ENCODE data around the gene TINCR.

TINCR gene

DNA sequence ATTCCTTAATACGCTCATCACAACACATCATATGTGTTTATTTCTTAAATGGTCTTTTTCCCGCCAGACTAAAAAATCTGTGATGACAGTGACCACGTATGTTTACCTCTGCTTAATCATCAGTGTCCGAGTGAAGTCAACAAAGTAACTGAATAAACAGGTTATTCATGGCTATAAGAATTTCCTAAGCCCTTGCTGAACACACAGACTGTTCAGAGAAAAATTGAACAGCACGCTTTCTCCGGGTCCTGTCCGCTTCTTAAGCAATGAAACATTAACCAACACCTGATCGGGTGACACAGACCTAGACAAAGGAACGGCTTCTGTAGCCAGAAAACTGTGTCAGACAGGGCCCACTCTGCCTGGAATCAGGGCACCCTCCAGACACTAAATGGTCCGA is 40.5 kb upstream of the TINCR start:
- POLR2A ChIA-PET: interaction anchor here (2.0 kb wide), 1 partner anchor 15 kb away, joined by 7 read pairs; the partner anchor contains the start of genes SAFB and SAFB2
- TF ChIP-seq, protein P1, sequence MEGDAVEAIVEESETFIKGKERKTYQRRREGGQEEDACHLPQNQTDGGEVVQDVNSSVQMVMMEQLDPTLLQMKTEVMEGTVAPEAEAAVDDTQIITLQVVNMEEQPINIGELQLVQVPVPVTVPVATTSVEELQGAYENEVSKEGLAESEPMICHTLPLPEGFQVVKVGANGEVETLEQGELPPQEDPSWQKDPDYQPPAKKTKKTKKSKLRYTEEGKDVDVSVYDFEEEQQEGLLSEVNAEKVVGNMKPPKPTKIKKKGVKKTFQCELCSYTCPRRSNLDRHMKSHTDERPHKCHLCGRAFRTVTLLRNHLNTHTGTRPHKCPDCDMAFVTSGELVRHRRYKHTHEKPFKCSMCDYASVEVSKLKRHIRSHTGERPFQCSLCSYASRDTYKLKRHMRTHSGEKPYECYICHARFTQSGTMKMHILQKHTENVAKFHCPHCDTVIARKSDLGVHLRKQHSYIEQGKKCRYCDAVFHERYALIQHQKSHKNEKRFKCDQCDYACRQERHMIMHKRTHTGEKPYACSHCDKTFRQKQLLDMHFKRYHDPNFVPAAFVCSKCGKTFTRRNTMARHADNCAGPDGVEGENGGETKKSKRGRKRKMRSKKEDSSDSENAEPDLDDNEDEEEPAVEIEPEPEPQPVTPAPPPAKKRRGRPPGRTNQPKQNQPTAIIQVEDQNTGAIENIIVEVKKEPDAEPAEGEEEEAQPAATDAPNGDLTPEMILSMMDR (IDR thresholded peaks at IDR 0.05; ENCODE audit: control extremely low read depth, extremely low read depth, low read depth, missing control alignments): no peak
- CTCF ChIA-PET: interaction anchor here (2.6 kb wide), 1 partner anchor 11 kb away, joined by 13 read pairs; no protein-coding TSS in a partner anchor
- DNase-seq (ENCODE audit: extremely low spot score): no peak

DNA sequence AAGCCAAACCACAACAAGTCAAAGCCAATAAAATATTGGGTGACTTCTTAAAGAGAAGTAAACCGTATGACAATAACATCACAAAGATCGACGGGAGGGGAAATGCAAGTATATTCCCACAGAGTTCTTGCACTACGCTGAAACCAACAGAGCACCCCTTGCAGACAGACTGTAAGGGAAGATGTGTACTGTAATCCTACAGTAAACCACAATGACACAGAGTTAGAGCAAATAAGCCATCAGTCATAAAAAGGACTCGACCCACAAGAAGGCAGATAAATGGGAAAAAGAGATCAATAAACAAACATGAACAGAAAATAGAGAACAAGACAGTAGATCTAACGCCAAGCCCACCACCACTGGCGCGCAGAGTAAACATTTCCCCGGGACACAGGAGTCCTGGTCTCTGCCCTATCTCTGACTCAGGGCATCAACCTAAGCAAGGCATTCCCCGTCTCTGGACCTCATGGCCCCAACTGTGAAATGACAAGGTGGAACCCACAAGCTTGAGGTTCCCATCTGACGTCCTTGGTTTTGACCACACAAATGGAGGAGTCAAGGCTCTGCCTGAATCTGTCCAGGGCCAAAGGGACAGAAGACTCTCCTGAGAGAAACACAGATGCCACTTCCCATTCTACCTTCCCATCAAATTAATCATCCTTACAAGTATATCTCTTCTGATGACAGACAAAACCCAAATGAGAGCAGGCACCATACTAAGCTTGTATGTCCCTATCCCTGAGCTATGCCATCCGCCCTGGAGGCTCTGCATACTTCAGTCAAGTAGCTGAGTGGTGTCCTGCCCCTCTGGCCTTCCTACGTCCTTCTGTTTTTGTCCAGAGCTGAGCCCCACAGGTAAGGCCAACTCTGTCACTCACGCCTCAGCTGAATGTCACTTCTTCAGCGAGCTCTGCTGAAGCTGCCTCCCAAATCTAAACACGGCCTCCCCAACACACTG is 39.8 kb upstream of the TINCR start:
- DNase-seq (ENCODE audit: extremely low spot score): no peak
- ChIA-PET CTCF (interaction anchor here (2.6 kb wide), 1 partner anchor 12 kb away, joined by 13 read pairs; no protein-coding TSS in a partner anchor), POLR2A (interaction anchor here (2.0 kb wide), 1 partner anchor 15 kb away, joined by 7 read pairs; the partner anchor contains the start of genes SAFB and SAFB2)
- TF ChIP-seq, protein P1 (IDR thresholded peaks at IDR 0.05; ENCODE audit: control extremely low read depth, extremely low read depth, low read depth, missing control alignments): no peak

DNA sequence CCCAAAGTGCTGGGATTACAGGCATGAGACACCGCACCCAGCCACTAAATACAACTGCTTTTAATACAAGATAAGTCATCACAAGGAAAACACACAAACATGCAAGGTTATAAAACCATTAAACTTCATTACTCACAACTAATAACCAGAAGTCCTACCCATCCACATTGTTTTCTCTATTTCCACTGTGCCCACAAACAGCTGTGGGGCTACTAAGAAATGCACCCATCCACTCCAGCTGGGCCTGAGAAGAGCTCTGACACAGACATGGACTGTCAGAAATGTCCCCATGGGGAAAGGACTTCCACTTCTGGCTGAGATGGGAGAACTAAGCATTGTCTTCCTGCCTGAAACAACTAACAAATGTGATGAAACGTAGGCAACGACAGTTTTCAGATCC is 37.6 kb upstream of the TINCR start:
- DNase-seq (ENCODE audit: extremely low spot score): no peak
- TF ChIP-seq, protein P1 (IDR thresholded peaks at IDR 0.05; ENCODE audit: control extremely low read depth, extremely low read depth, low read depth, missing control alignments): no peak
- ChIA-PET POLR2A (interaction anchor here (0.7 kb wide), 1 partner anchor 16 kb away, joined by 3 read pairs; no protein-coding TSS in a partner anchor), CTCF (interaction anchor here (1.4 to 1.5 kb wide), 3 partner anchors 12 to 16 kb away, joined by 3 to 4 read pairs (median 4); no protein-coding TSS in a partner anchor)

DNA sequence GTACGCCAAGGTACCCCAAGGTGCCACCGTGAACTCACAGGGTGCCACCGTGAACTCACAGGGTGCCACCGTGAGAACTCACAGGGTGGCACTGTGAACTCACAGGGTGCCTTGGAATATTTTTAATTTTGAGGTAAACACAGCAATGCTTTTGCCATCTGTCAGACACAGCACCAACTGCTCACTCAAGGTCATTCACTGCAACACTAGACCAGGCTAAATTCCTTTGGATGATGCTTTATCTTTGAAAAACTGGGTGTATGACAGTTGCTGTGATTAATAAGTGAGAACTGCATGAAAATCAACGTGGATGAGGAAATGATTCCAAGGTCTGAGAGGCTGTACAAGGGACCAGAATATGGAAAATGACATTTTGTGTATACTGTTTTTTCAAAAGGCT is 35.9 kb upstream of the TINCR start:
- CTCF ChIA-PET: interaction anchor here (1.0 kb wide), 1 partner anchor 30 kb away, joined by 4 read pairs; no protein-coding TSS in a partner anchor
- TF ChIP-seq, protein P1 (IDR thresholded peaks at IDR 0.05; ENCODE audit: control extremely low read depth, extremely low read depth, low read depth, missing control alignments): no peak
- DNase-seq (ENCODE audit: extremely low spot score): no peak
- POLR2A ChIA-PET: no interaction called here

DNA sequence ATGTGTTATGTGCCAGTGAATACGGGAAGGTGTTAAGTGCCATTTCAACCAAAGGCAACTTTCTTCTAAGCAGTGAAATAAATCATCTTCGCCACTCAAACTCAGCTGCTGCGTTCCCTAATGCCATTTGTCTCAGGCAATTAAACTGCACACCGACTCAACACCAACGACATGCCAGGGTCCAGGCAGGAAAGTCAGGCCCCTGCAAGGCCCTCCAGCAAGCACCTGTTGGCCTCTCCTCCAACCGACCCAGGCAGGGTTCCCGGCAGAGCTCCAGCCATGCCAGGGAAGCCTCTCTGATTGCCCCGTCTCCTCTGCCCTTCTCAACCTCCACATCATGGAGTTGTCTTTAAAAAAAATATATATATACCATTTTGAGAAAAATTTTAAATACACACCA is 33.0 kb upstream of the TINCR start:
- DNase-seq (ENCODE audit: extremely low spot score): no peak
- CTCF ChIA-PET: no interaction called here
- POLR2A ChIA-PET: no interaction called here
- TF ChIP-seq, protein P1 (IDR thresholded peaks at IDR 0.05; ENCODE audit: control extremely low read depth, extremely low read depth, low read depth, missing control alignments): no peak

DNA sequence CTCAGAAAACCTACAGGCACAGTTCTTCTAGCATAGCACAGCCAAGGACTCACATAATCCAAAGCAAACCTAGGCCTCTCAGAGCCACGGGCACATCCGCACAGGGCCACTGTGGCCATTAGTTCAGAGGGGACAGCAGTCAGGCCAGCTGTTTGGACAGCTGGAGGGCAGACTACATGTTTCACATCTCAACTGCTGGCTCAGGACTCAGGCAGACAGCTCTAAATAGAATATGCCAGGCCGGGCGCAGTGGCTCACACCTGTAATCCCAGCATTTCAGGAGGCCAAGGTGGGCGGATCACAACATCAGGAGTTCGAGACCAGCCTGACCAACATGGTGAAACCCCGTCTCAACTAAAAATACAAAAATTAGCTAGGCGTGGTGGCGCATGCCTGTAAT is 28.0 kb upstream of the TINCR start:
- CTCF ChIA-PET: interaction anchor here (1.1 to 1.2 kb wide), 2 partner anchors 9 to 17 kb away, joined by 3 read pairs; no protein-coding TSS in a partner anchor
- POLR2A ChIA-PET: interaction anchor here (1.1 kb wide), 1 partner anchor 21 kb away, joined by 3 read pairs; no protein-coding TSS in a partner anchor
- TF ChIP-seq, protein P1 (IDR thresholded peaks at IDR 0.05; ENCODE audit: control extremely low read depth, extremely low read depth, low read depth, missing control alignments): no peak
- no peak for DNase-seq (ENCODE audit: extremely low spot score)
